Transverse colon (tissue), 4 donors: ENCODE data around the gene IFITM2. TPM values are rescaled to one million over a fixed set of nuclear protein-coding genes. Genes with fewer than 3 reads are reported as not detected.

Experiments
- DNase-seq: peaks from one replicate; pipeline ENCODE4 v3.0.0-alpha.2; 2019
- H3K27ac ChIP-seq, 4 donors: fragments of 200-600 bp; sonication (generic); 2 replicates each; pipeline ENCODE4 v1.5.1; 2016 to 2018; ENCODE audit warnings: inconsistent platforms in 4 of 4
- H3K27me3 ChIP-seq: fragments of 200-600 bp; sonication (generic); 2 replicates; pipeline ENCODE4 v1.5.1; 2017; ENCODE audit warnings: inconsistent platforms
- H3K36me3 ChIP-seq, 4 donors: fragments of 200-600 bp; sonication (generic); 2 replicates each; pipeline ENCODE4 v1.5.1; 2017 to 2019; ENCODE audit warnings: inconsistent platforms in 4 of 4
- H3K4me1 ChIP-seq, 4 donors: fragments of 200-600 bp; sonication (generic); 2 replicates each; pipeline ENCODE4 v1.5.1; 2017 to 2020; ENCODE audit warnings: inconsistent platforms in 4 of 4
- H3K4me3 ChIP-seq, 4 donors: fragments of 200-600 bp; sonication (generic); 1 replicate in 1 of 4; 2 replicates in 3 of 4; pipeline versions ENCODE4 v1.5.1 to v1.6.1; 2017 to 2019; ENCODE audit warnings: inconsistent platforms in 4 of 4
- H3K9me3 ChIP-seq, 2 donors: fragments of 200-600 bp; sonication (generic); 2 replicates each; pipeline ENCODE4 v1.5.1; 2017 to 2019; ENCODE audit warnings: inconsistent platforms in 2 of 2
- CTCF ChIP-seq, 5 experiments: fragments of 200-600 bp in 3 of 5; fragments of 450-650 bp in 2 of 5; sonication (generic) in 3 of 5; IDR thresholded peaks; 1 replicate in 2 of 5; 2 replicates in 3 of 5; pipeline ENCODE4 v1.5.1; 2016 to 2017; ENCODE audit warnings: antibody characterized with exemption in 5 of 5, inconsistent platforms in 3 of 5, mild to moderate bottlenecking in 2 of 5, moderate library complexity in 1 of 5
- EP300 ChIP-seq: sonication (generic); formaldehyde crosslinking; IDR thresholded peaks from one replicate; pipeline ENCODE4 v1.6.1; 2017; ENCODE audit warnings: antibody characterized with exemption, low read depth
- POLR2A ChIP-seq: fragments of 450-650 bp; IDR thresholded peaks from one replicate; pipeline ENCODE4 v1.6.1; 2016; ENCODE audit warnings: antibody characterized with exemption, mild to moderate bottlenecking, moderate library complexity
- POLR2AphosphoS5 ChIP-seq, 3 donors: sonication (generic); formaldehyde crosslinking; IDR thresholded peaks; one replicate each; pipeline ENCODE4 v1.6.1; 2016; ENCODE audit warnings: antibody characterized with exemption in 3 of 3
- WGBS, 2 donors: methylation state at CpG; one replicate each; pipeline ENCODE4 v1.1.5; 2018; ENCODE audit warnings: low coverage in 1 of 2; 5-methylcytosine and 5-hydroxymethylcytosine counted together
- in situ Hi-C, 4 donors: fragments of 200-750 bp; cut with MboI; loops; one replicate each; pipeline versions ENCODE4 v1.15.0 to v1.15.1; 2017; ENCODE audit warnings: low sequenced_read_pairs in 3 of 4, low pct_ligation_motif_present in 1 of 4, low pct_unique_long_range_greater_than_20kb in 1 of 4
- intact Hi-C: fragments of 100-400 bp; cut with DNase I; formaldehyde crosslinking; loops from one replicate; pipeline ENCODE4 v1.15.1; 2023; ENCODE audit warnings: low total_unique reads
- total RNA-seq, 4 donors: library from RNA; depleted of rRNA; stranded (reverse); fragments of >200 nt; gene quantifications; one replicate each; pipeline ENCODE4 v1.1.0, GENCODE V29; 2016

IFITM2 gene
- total RNA-seq, 4 donors from 2014 or later = 19.1 to 78.6 (median 49.8) TPM

- Histone ChIP-seq H3K9me3 (no peaks in the 10 kb centered on the region), H3K27ac (peak overlapping the region; percentile 80 to 87 (median 84)), H3K36me3 (no peaks in the 10 kb centered on the region), H3K27me3 (no peaks in the 10 kb centered on the region), H3K4me1 (peaks cover 27 to 38% (median 34%) of the 10 kb centered on the region in 4 donors), H3K4me3 (no peak overlapping the region)
- intact Hi-C loops (no loop called here), in situ Hi-C loops (no loop called here)
- no peak for DNase-seq
- TF ChIP-seq EP300 (no peak), CTCF (IDR thresholded peaks at IDR 0.05) (no peak), POLR2AphosphoS5 (IDR thresholded peaks at IDR 0.05) (no peak), POLR2A (no peak)
- 82 to 91% methylated on average over 17 to 30 of the region's 30 CpGs for WGBS, 2 donors
Measured at GRCh38 chr11:325796-326591, 18.4 kb downstream of the IFITM2 start.

- no peaks in the 10 kb centered on the region for H3K36me3 ChIP-seq
- intact Hi-C loops (no loop called here), in situ Hi-C loops (no loop called here)
- no peaks in the 10 kb centered on the region for H3K27me3 ChIP-seq
- H3K9me3 ChIP-seq = no peaks in the 10 kb centered on the region
- no peak overlapping the region for H3K4me3 ChIP-seq
- H3K4me1 ChIP-seq = peaks cover 27 to 38% (median 34%) of the 10 kb centered on the region in 4 donors
- no peak for DNase-seq
- TF ChIP-seq POLR2A = no peak
- no peak for TF ChIP-seq EP300
- TF ChIP-seq CTCF (IDR thresholded peaks at IDR 0.05) = no peak
- TF ChIP-seq POLR2AphosphoS5 (IDR thresholded peaks at IDR 0.05) = no peak
- WGBS, 2 donors = 75% methylated on average over 6 of the region's 6 CpGs; no CpG with 5 or more reads in 1 of the 2 donors
- peak overlapping the region; percentile 80 to 87 (median 84) for H3K27ac ChIP-seq
Measured at GRCh38 chr11:326592-326841, 18.9 kb downstream of the IFITM2 start.

GRCh38 chr11:326842-327580, 19.4 kb downstream of the IFITM2 start:
- in situ Hi-C loops (no loop called here), intact Hi-C loops (no loop called here)
- Histone ChIP-seq H3K4me1 (peaks cover 27 to 38% (median 34%) of the 10 kb centered on the region in 4 donors), H3K9me3 (no peaks in the 10 kb centered on the region), H3K27ac (peak overlapping the region; percentile 80 to 87 (median 84)), H3K27me3 (no peaks in the 10 kb centered on the region), H3K36me3 (no peaks in the 10 kb centered on the region), H3K4me3 (no peak overlapping the region)
- WGBS, 2 donors = 27 to 60% methylated on average over 4 to 19 of the region's 19 CpGs
- peak; percentile 87 for DNase-seq
- TF ChIP-seq EP300 = no peak
- no peak for TF ChIP-seq CTCF (IDR thresholded peaks at IDR 0.05)
- no peak for TF ChIP-seq POLR2A
- TF ChIP-seq POLR2AphosphoS5 (IDR thresholded peaks at IDR 0.05) = no peak

- H3K4me3 ChIP-seq = no peak overlapping the region
- no peak for DNase-seq
- H3K9me3 ChIP-seq = no peaks in the 10 kb centered on the region
- H3K27me3 ChIP-seq = no peaks in the 10 kb centered on the region
- H3K4me1 ChIP-seq = peaks cover 27 to 38% (median 34%) of the 10 kb centered on the region in 4 donors
- H3K27ac ChIP-seq = peak overlapping the region; percentile 80 to 87 (median 84)
- no peak for TF ChIP-seq POLR2AphosphoS5 (IDR thresholded peaks at IDR 0.05)
- intact Hi-C loops (no loop called here), in situ Hi-C loops (no loop called here)
- 96 to 100% methylated on average over 3 of the region's 3 CpGs for WGBS, 2 donors
- H3K36me3 ChIP-seq = no peaks in the 10 kb centered on the region
Measured at GRCh38 chr11:327581-327923, 19.9 kb downstream of the IFITM2 start.
